GM18861 (cell line): ENCODE results near the gene MRM2.
"Not testable (repeated sequence)": the region's sequence is repeated elsewhere in the genome, so short reads cannot be mapped to it uniquely, and the experiment has no call there.

Experiments used
- ATAC-seq: cut with Tn5 transposase; IDR thresholded peaks from one replicate; pipeline ENCODE4 v1.9.1; 2021; ENCODE audit not compliant: unreplicated experiment

Gene MRM2

GRCh38 chr7:2269089-2269990 lies 27.3 kb upstream of the MRM2 start:
- ATAC-seq: not testable (repeated sequence)

DNA sequence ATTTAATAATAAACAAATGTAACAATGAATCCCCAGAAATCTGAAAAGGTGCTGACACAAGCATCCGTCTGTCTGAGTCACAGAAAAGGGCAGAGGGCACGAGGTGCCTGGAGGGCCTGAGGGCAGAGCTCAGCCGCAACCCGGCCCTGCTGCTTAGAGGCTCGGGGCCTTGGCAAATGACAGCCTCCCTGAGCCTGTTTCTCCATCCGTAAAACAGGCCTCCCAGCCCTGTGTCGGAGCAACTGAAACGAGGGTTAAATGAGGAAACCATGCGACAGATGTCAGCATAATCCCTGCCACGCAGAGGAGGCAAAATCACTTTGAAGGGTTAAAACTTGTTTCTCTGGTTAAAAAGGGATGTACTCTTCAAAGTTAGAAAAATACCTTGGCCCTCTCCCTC lies 24.9 kb upstream of the MRM2 start:
- no peak for ATAC-seq

DNA sequence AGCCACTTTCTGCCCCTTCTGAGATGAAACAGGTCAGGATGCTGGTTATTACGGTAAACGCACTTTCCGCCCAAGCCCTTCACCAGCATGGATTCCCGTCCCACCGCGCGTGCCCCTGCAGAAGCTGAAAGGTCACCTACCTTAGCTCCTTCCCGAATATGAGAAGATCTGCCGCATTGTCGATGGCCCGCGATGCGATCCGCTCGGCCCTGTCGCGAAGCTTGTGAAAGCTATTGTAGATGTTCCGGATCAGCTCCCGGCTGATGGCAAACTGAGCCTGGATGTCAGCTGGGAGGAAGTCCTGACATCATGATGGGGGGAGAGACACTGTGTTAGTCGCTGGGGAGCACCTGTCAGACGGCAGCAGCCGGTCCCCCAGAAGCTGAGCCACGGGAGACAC lies 22.2 kb upstream of the MRM2 start:
- ATAC-seq: no peak

DNA sequence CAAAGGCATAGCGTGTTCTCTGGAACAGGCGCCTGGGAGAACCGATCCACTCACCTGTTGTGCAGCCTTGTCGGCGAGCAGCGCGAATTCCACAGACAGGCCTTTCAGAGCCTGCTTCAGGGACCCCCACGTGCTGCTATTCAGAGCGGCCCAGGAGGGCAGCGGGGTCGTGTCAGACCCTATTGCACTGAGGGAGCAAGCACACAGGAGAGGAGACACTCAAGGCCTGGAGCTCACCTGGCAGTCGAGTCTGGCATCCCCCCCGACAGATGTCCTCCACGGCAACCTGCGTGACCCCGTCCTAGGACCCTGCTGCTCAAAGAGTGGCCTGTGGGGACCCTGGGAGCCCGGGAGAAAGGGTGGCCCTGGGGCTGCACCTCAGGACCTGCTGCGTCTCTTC lies 21.2 kb upstream of the MRM2 start:
- no peak for ATAC-seq

DNA sequence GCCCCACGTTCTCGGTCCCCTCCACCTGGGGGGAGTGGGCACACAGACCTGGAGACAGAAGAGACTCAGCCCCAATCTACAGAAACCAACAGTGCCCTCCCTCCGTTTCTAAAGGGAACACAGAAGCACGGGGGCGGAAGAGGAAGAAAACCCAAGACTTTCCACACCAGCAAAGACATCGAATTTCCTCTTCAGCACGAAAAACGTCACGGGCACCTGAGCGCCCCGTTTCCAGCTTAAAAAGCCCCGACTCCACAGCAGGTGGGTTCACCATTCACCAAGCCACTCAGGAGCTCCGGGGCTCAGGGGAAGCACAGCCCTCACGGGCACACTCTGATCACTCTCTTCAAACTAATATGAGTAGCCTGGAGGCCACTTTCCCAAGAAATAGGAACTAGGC lies 19.6 kb upstream of the MRM2 start:
- ATAC-seq: no peak

DNA sequence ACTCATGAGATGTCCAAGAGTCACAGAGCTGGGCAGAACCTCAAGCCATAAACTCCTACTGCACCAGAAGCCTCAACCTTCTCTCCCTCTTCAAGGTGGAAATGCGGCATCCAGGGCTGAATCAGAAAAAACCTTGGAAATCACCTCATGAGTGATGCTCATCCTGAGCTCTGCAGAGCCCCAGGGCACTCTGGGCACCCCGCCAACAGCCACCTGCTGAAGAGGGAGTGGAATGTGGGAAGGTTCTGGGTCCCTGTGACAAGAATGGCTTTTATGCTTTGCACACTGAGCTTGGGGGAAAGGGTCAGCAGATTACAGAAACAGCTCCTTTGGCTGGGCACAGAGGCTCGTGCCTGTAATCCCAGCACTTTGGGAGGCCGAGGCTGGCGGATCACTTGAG lies 18.8 kb upstream of the MRM2 start:
- no peak for ATAC-seq

GRCh38 chr7:2259480-2259879 lies 17.5 kb upstream of the MRM2 start:
- ATAC-seq: no peak

DNA sequence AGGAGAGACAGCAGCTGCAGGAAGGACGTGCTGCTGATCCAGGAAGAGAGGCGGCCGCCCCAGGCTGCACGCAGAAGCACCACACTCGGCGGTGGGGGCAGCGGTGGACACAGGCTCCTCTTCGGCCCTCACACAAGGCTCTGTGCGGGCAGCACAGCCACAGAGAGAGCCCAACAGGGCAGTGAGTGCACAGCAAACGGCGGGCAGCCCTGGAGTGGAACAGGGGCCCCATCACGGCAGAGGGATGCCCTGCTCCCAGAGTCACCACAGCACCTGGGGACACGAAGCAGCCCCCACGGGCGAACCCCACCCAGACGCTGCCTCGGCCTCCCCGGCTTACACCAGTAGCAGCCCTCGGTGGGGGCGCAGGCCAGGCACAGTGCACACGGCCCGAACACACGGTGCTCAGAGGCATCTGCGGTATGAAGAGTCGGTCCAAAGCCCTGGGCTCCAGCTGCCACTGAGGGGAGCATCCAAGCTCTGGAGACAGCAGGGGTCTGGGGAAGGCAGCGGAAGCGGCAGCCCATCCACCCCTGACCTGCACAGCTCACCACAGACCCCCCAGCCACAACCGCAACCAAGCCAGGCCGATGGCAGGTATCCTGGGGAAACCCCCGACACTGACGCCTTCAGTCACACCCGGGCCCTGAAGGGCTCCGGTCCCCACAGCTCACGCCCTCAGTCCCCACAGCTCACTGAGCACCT lies 16.8 kb upstream of the MRM2 start:
- no peak for ATAC-seq

- ATAC-seq: no peak
These were observed 15.6 kb upstream of the MRM2 start for GRCh38 chr7:2257651-2258050.

GRCh38 chr7:2257046-2257551 lies 15.1 kb upstream of the MRM2 start:
- ATAC-seq: no peak

GRCh38 chr7:2256306-2257045 lies 14.5 kb upstream of the MRM2 start:
- ATAC-seq: no peak

GRCh38 chr7:2255145-2256139 lies 13.4 kb upstream of the MRM2 start:
- no peak for ATAC-seq

- ATAC-seq: no peak
These were observed 12.6 kb upstream of the MRM2 start for GRCh38 chr7:2254429-2255144.

DNA sequence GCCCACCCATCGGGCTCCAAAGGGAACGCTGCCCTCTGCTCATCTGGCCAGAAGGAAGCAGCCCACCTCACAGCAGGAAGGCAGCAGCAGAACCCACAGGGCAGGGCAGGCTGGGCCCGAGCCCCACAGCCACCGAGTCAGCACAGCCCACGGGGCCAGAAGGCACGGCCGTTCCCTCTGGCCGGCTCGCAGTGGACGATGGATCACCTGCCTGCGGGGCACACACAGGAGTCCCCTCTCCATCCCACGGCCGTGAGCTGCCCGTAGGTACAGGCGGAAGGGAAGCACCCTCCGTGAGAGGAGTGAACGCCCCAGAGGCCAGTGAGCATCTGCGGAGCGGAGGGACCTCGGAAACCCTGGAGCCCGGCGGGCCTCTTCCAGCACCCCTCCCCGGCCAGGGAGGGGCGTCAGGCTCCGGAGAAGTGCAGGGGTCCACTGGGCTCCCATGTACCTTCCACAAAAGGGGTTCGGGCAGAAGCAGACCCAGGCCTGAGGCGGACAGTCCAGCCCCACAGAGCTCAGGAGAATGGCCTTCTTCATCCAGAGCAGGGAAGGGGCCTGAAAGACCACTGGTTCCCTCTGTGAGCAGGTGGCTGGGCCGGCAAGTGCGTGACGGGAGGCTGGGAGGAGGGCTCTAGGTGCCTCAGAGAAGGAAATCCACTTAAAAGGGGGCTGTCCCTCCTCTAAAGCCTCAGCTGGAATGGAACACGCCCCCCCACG lies 11.7 kb upstream of the MRM2 start:
- no peak for ATAC-seq

- no peak for ATAC-seq
These were observed 11.0 kb upstream of the MRM2 start for GRCh38 chr7:2253021-2253420.

GRCh38 chr7:2251841-2252771 lies 10.1 kb upstream of the MRM2 start:
- ATAC-seq: no peak

- ATAC-seq: no peak
These were observed 9.4 kb upstream of the MRM2 start for GRCh38 chr7:2251381-2251780.

GRCh38 chr7:2249744-2250323 lies 7.8 kb upstream of the MRM2 start:
- no peak for ATAC-seq
